Parathyroid adenoma (tissue), 2 donors: ENCODE data around the gene RPL27A.
A peak's percentile ranks its signal among the peaks of the same experiment; 100 is the strongest.

Experiments
- H2AFZ ChIP-seq: fragments of 300-600 bp; sonication (generic); one replicate; pipeline ENCODE4 v1.7.0; 2017; ENCODE audit warnings: antibody characterized with exemption, mild to moderate bottlenecking
- H3K27ac ChIP-seq: fragments of 300-600 bp; sonication (generic); one replicate; pipeline ENCODE4 v1.7.0; 2017
- H3K27me3 ChIP-seq: fragments of 300-600 bp; sonication (generic); one replicate; pipeline ENCODE4 v1.7.0; 2017; ENCODE audit warnings: low read length; ENCODE audit not compliant: control insufficient read depth, insufficient read depth
- H3K36me3 ChIP-seq: fragments of 300-600 bp; sonication (generic); one replicate; pipeline ENCODE4 v1.7.0; 2017; ENCODE audit warnings: low read length; ENCODE audit not compliant: control insufficient read depth, insufficient read depth
- H3K4me1 ChIP-seq: fragments of 300-600 bp; sonication (generic); one replicate; pipeline ENCODE4 v1.7.0; 2017; ENCODE audit warnings: control low read depth
- H3K4me2 ChIP-seq: fragments of 300-600 bp; sonication (generic); one replicate; pipeline ENCODE4 v1.7.0; 2017; ENCODE audit warnings: low read length
- H3K4me3 ChIP-seq: fragments of 300-600 bp; sonication (generic); one replicate; pipeline ENCODE4 v1.7.0; 2017; ENCODE audit warnings: low read depth, low read length
- H3K79me2 ChIP-seq: fragments of 300-600 bp; sonication (generic); one replicate; pipeline ENCODE4 v1.7.0; 2017; ENCODE audit warnings: control low read depth
- H3K9ac ChIP-seq: fragments of 300-600 bp; sonication (generic); one replicate; pipeline ENCODE4 v1.7.0; 2017; ENCODE audit warnings: mild to moderate bottlenecking
- H3K9me3 ChIP-seq: fragments of 300-600 bp; sonication (generic); one replicate; pipeline ENCODE4 v1.7.0; 2017; ENCODE audit warnings: low read length; ENCODE audit not compliant: control insufficient read depth
- TF ChIP-seq, protein P1 (sequence below): fragments of 300-600 bp; sonication (generic); IDR thresholded peaks from one replicate; pipeline ENCODE4 v1.7.0; 2017; ENCODE audit warnings: antibody characterized with exemption, mild to moderate bottlenecking
- donor health status: primary hyperparathyroidism.

Gene RPL27A

DNA sequence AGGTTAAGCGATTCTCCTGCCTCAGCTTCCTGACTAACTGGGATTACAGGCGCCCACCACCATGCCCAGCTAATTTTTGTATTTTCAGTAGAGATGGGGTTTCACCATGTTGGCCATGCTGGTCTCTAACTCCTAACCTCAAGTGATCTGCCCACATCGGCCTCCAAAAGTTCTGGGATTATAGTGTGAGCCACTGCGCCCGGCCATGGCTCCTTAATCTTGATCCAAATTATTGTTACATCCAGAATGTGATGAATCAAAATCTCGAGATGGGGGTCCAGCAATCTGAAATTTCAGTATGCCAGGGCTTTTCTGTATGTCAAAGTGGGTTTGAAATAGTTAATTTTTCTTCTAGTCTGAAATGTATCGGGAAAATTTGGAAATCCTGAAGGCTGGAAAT is 3.7 kb downstream of the RPL27A start:
- Histone ChIP-seq H3K79me2 (peaks cover 10% of the 10 kb centered on the region), H3K4me2 (no peak overlapping the region), H3K27ac (no peak overlapping the region), H3K9me3 (no peaks in the 10 kb centered on the region), H3K36me3 (no peaks in the 10 kb centered on the region), H3K4me1 (peaks cover 9% of the 10 kb centered on the region), H3K4me3 (no peak overlapping the region), H2AFZ (no peak overlapping the region), H3K9ac (no peak overlapping the region), H3K27me3 (no peaks in the 10 kb centered on the region)
- TF ChIP-seq, protein P1, sequence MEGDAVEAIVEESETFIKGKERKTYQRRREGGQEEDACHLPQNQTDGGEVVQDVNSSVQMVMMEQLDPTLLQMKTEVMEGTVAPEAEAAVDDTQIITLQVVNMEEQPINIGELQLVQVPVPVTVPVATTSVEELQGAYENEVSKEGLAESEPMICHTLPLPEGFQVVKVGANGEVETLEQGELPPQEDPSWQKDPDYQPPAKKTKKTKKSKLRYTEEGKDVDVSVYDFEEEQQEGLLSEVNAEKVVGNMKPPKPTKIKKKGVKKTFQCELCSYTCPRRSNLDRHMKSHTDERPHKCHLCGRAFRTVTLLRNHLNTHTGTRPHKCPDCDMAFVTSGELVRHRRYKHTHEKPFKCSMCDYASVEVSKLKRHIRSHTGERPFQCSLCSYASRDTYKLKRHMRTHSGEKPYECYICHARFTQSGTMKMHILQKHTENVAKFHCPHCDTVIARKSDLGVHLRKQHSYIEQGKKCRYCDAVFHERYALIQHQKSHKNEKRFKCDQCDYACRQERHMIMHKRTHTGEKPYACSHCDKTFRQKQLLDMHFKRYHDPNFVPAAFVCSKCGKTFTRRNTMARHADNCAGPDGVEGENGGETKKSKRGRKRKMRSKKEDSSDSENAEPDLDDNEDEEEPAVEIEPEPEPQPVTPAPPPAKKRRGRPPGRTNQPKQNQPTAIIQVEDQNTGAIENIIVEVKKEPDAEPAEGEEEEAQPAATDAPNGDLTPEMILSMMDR = no peak

DNA sequence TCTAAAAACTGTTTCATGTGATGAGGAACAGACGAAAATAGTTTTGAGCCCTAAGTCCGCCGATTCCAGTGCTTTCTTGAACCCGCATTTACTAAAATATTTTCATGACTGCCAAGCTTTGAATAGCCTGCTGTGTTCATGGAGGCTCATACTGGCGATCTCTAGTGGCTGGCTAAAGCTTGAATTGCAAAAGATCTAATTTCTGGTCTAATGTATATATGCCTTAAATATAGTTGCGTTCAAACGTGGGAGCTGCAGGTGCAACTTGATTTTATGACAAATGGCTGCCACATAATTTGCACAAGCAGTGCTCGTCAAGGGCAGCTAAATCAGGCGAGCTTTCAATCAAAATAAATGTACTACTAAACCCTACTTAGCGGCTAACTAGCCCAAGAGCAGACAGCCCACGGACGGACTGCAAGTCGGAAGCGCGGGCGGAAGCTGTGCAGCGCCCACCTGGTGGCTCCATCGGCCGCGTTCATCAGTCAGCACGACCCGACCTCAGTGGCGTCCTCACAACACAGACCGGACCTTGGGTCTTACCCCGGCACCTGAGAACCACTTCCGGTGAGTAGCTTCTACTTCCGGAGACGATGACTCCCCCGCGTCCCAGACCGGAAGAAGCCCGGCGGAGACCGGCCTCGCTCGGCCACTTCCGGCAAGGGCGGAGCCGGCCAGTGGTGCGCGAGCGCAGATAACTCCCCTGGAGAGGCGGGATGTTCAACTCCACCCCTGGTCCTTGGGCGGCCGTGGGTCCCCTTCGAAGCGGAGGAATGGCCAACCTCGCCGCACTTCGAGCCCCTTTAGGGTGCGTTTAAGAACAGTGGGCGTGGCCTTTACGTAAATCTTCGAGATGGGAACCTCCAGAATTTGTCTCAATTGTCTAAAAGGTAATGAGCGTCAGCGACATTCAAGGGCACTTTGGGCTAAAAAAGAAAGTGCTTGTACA is 6.1 kb downstream of the RPL27A start:
- Histone ChIP-seq H3K4me1 (peaks cover 9% of the 10 kb centered on the region), H3K36me3 (no peaks in the 10 kb centered on the region), H3K27ac (peak overlapping the region; percentile 81), H3K79me2 (peaks cover 2% of the 10 kb centered on the region), H3K4me2 (peak overlapping the region; percentile 84), H3K9me3 (no peaks in the 10 kb centered on the region), H3K27me3 (no peaks in the 10 kb centered on the region), H3K9ac (peak overlapping the region; percentile 28), H2AFZ (peak overlapping the region; percentile 73), H3K4me3 (peak overlapping the region; percentile 73)
- TF ChIP-seq, protein P1 = no peak

DNA sequence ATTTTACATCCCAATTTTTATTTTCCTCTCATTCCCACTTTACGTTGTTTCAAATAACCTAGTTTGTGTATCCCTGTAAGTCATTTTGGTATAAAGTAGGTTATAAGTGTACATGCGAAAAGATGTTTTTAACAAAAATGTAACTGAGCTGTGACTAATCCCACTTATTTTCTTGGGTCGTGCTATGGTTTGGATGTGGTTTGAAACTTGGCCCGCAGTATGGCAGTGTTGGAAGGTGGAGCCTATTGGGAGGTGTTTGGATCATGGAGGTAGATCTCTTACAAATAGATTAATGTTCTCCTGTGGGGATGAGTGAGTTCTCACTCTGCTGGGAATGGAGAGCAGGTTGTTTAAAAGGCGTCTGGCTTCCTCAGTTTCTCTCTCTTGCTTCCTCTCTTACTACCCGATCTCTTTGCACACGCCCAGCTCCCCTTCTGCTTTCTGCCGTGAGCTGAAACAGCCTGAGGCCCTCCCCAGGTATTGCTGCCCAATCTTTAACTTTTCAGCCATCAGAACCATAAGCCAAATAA is 7.2 kb downstream of the RPL27A start:
- Histone ChIP-seq H3K9ac (no peak overlapping the region), H3K9me3 (no peaks in the 10 kb centered on the region), H3K27ac (no peak overlapping the region), H3K27me3 (no peaks in the 10 kb centered on the region), H3K4me2 (no peak overlapping the region), H3K36me3 (no peaks in the 10 kb centered on the region), H3K4me1 (peaks cover 6% of the 10 kb centered on the region), H3K79me2 (no peaks in the 10 kb centered on the region), H3K4me3 (no peak overlapping the region), H2AFZ (no peak overlapping the region)
- TF ChIP-seq, protein P1 = no peak

DNA sequence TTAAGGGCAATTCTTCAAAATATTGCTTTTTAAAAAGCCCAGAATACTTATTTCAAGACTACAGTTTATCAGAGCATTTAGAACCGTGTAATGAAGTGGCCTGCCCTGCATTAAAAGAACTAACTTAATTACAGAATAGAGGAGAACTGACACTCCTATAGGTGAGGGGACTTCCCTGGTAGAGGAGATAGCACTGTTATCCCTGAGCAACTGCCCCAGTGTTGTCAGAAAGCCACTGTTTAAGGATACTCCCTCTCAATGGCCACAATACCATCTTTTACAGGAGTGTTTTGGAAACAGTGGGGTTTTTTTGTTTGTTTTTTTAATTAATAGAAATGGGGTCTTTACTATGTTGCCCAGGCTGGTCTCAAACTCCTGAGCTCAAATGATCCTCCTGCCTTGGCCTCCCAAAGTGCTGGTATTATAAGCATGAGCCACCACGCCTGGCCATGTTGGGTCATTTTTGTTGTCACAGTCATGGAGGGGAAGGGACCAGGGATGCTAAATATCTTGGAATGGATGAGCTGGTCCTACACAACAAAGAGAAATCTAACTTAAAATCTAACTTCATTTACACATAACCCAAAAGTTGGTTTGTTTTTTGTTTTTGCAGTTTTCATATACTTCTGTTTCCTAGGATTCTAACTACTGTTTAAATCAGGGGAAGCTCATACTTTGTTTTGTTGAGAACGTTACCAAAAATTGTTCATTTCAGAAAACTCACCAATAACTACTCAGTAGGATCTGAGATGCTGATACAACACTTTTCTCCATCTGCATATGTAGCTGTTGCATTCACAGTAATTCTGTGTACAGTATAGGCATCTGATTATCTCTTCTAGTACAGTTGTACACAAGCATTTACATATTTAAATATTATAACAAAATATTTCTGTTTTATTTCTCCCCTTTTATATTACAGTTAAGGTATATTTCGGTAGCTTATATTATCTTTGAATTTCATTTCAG is 8.1 kb downstream of the RPL27A start:
- Histone ChIP-seq H3K79me2 (no peaks in the 10 kb centered on the region), H3K36me3 (no peaks in the 10 kb centered on the region), H3K27me3 (no peaks in the 10 kb centered on the region), H3K27ac (no peak overlapping the region), H3K4me3 (no peak overlapping the region), H3K9ac (no peak overlapping the region), H2AFZ (no peak overlapping the region), H3K4me2 (no peak overlapping the region), H3K4me1 (peaks cover 6% of the 10 kb centered on the region), H3K9me3 (no peaks in the 10 kb centered on the region)
- TF ChIP-seq, protein P1 = no peak
